K562 (cell line): ENCODE results near the gene SIRT2. TPM values are rescaled to one million over a fixed set of nuclear protein-coding genes. Genes with fewer than 3 reads are reported as not detected.
A peak's percentile ranks its signal among the peaks of the same experiment; 100 is the strongest.

Experiments
- ARID1B ChIP-seq: fragments of 450-650 bp; IDR thresholded peaks from 2 replicates; pipeline ENCODE4 v1.6.1; 2016; ENCODE audit warnings: antibody characterized with exemption, mild to moderate bottlenecking, inconsistent platforms
- ATF4 ChIP-seq: fragments of 450-650 bp; formaldehyde crosslinking; IDR thresholded peaks from 2 replicates; pipeline ENCODE4 v1.4.0; 2022; ENCODE audit warnings: mild to moderate bottlenecking, moderate library complexity
- CBX8 ChIP-seq: fragments of 200-600 bp; sonication (generic); IDR thresholded peaks from 2 replicates; pipeline ENCODE4 v1.6.1; 2012; ENCODE audit warnings: borderline replicate concordance, mixed run types, low read depth, mild to moderate bottlenecking, moderate library complexity, mixed read lengths, low read length, control low read depth, inconsistent platforms; ENCODE audit not compliant: poor library complexity, severe bottlenecking; ENCODE audit errors: extremely low read depth
- CHD2 ChIP-seq: IDR thresholded peaks from 2 replicates; pipeline ENCODE4 v1.6.1; 2011; ENCODE audit warnings: low read depth, low read length
- E2F5 ChIP-seq: sonication (generic); formaldehyde crosslinking; IDR thresholded peaks from 2 replicates; pipeline ENCODE4 v1.8.0; 2022; ENCODE audit warnings: mild to moderate bottlenecking, missing genetic modification reagents
- FOSL1 ChIP-seq: fragments of 200-800 bp; sonication (Bioruptor generic); conservative IDR thresholded peaks from 2 replicates; pipeline ENCODE4 v1.6.1; 2016; ENCODE audit warnings: missing genetic modification characterization, missing compliant biosample characterization
- FUS ChIP-seq: fragments of 200-400 bp; formaldehyde crosslinking; optimal IDR thresholded peaks from 2 replicates; pipeline ENCODE3; 2017; ENCODE audit warnings: low read depth, low read length
- HDAC1 ChIP-seq, 2 experiments: fragments of 450-650 bp; IDR thresholded peaks; 2 replicates each; pipeline ENCODE4 v1.6.1; 2016 to 2017; ENCODE audit warnings: inconsistent platforms in 1 of 2, mild to moderate bottlenecking in 1 of 2, moderate library complexity in 1 of 2
- HDAC2 ChIP-seq: fragments of 450-650 bp; IDR thresholded peaks from 2 replicates; pipeline ENCODE4 v1.6.1; 2016; ENCODE audit warnings: mild to moderate bottlenecking
- ID3 ChIP-seq, 2 experiments: fragments of 250-450 bp in 1 of 2; fragments of 450-650 bp in 1 of 2; sonication (Bioruptor Pico) in 1 of 2; IDR thresholded peaks; 2 replicates each; pipeline versions ENCODE4 v1.6.1 to v1.8.0; 2016 to 2021; ENCODE audit warnings: mild to moderate bottlenecking in 2 of 2, moderate library complexity in 2 of 2, missing compliant biosample characterization in 1 of 2, missing genetic modification characterization in 1 of 2
- KDM4B ChIP-seq, 2 experiments: fragments of 450-650 bp in 1 of 2; sonication (generic) in 1 of 2; IDR thresholded peaks; 2 replicates each; pipeline ENCODE4 v1.6.1; 2016 to 2017; ENCODE audit warnings: borderline replicate concordance in 2 of 2, antibody characterized with exemption in 1 of 2, low read depth in 1 of 2, mild to moderate bottlenecking in 1 of 2
- POLR2B ChIP-seq: fragments of 450-650 bp; IDR thresholded peaks from 2 replicates; pipeline ENCODE4 v1.6.1; 2018; ENCODE audit warnings: low read depth; ENCODE audit not compliant: partially characterized antibody
- PTRF ChIP-seq: fragments of 450-650 bp; IDR thresholded peaks from 2 replicates; pipeline ENCODE4 v1.6.1; 2016; ENCODE audit warnings: mild to moderate bottlenecking, missing genetic modification characterization, missing compliant biosample characterization
- RAD21 ChIP-seq, 2 experiments: fragments of 250-450 bp in 1 of 2; fragments of 450-650 bp in 1 of 2; sonication (Bioruptor Pico) in 1 of 2; formaldehyde crosslinking in 1 of 2; IDR thresholded peaks in 1 of 2; conservative IDR thresholded peaks in 1 of 2; 2 replicates each; pipeline versions ENCODE4 v1.4.0 to v1.8.0; 2020 to 2022; ENCODE audit warnings: mild to moderate bottlenecking in 2 of 2, moderate library complexity in 1 of 2
- RB1 ChIP-seq: fragments of 450-650 bp; IDR thresholded peaks from 2 replicates; pipeline ENCODE4 v1.6.1; 2017; ENCODE audit warnings: low read depth, mild to moderate bottlenecking
- RNF219 ChIP-seq: fragments of 250-450 bp; sonication (Bioruptor Pico); IDR thresholded peaks from 2 replicates; pipeline ENCODE4 v1.5.0; 2022; ENCODE audit warnings: mild to moderate bottlenecking
- TBL1XR1 ChIP-seq, 2 experiments: IDR thresholded peaks; 2 replicates each; pipeline ENCODE4 v1.6.1; 2012; ENCODE audit warnings: improper control_type of control experiment in 2 of 2, low read length in 2 of 2, mild to moderate bottlenecking in 1 of 2
- TFAP4 ChIP-seq: sonication (generic); formaldehyde crosslinking; IDR thresholded peaks from 2 replicates; pipeline ENCODE4 v1.8.0; 2022; ENCODE audit warnings: missing genetic modification reagents, mild to moderate bottlenecking, moderate library complexity, borderline replicate concordance
- ZFP1 ChIP-seq: fragments of 450-650 bp; formaldehyde crosslinking; IDR thresholded peaks from 2 replicates; pipeline ENCODE4 v1.4.0; 2020; ENCODE audit warnings: mild to moderate bottlenecking, mixed read lengths
- ZKSCAN3 ChIP-seq: fragments of 250-450 bp; sonication (Bioruptor Pico); IDR thresholded peaks from 2 replicates; pipeline ENCODE4 v1.4.0; 2020
- ZNF175 ChIP-seq: fragments of 200-800 bp; sonication (Bioruptor generic); IDR thresholded peaks from 2 replicates; pipeline ENCODE4 v1.6.1; 2016; ENCODE audit warnings: low read depth, mild to moderate bottlenecking, missing genetic modification characterization, missing compliant biosample characterization
- polyA plus RNA-seq, 8 experiments: library from polyadenylated mRNA; depleted of rRNA in 4 of 8; stranded (reverse) in 5 of 8; unstranded in 3 of 8; fragments of >200 nt; fragmentation: Nextera tagmentation in 2 of 8; fragmentation: Illumina TruSeq in 1 of 8; extraction: Ambion mirVana in 2 of 8; extraction: Trizol in 1 of 8; gene quantifications; 2 replicates each; pipeline versions ENCODE4 v1.2.1 to v1.2.3, GENCODE V29; 2011 to 2014; ENCODE audit warnings: inconsistent platforms in 1 of 8, missing spikeins in 1 of 8
- total RNA-seq, 7 experiments: library from RNA; depleted of rRNA in 6 of 7; stranded (reverse); fragments of >200 nt in 6 of 7; fragmentation: Illumina TruSeq in 2 of 7; extraction: Trizol in 2 of 7; gene quantifications; 2 replicates each; pipeline versions ENCODE4 v1.2.1 to v1.2.3, GENCODE V29; 2011 to 2021; ENCODE audit warnings: low replicate concordance in 1 of 7

The SIRT2 gene
- total and polyA plus RNA-seq, 9 of the 15 experiments (the other 6 are each of a cell fraction or from before 2014, with no cell fraction given), result 2.3 to 35.2 (median 22.9) TPM

- TF ChIP-seq RNF219 (CRISPR knock-in tag) (no peak), FOSL1 (tag) (no peak), POLR2B (peak; percentile 60), TBL1XR1 (IDR thresholded peaks at IDR 0.05; ENCODE audit: low read length in 2 of 2) (peak; percentile 32 to 40; a peak in 2 of 4 replicates), ZNF175 (CRISPR knock-in tag) (peak; percentile 36; the same call in 1 of the 2 replicates), ATF4 (CRISPR knock-in tag) (peak; percentile 34; the same call in 1 of the 2 replicates), ARID1B (peak; percentile 39), ID3 (CRISPR knock-in tag; IDR thresholded peaks at IDR 0.05) (no peak), ID3 (tag; IDR thresholded peaks at IDR 0.05) (peak; percentile 60; the same call in 1 of the 2 replicates), ZKSCAN3 (CRISPR knock-in tag) (no peak), ZFP1 (CRISPR knock-in tag) (peak; percentile 46; the same call in 1 of the 2 replicates), KDM4B (IDR thresholded peaks at IDR 0.05; ENCODE audit: borderline replicate concordance in 2 of 2, low read depth in 1 of 2) (no peak), PTRF (tag) (no peak), HDAC1 (IDR thresholded peaks at IDR 0.05) (peak in 1 of 2 experiments; percentile 77; a peak in 1 of 4 replicates), HDAC2 (peak; percentile 55; the same call in 1 of the 2 replicates), RAD21 (CRISPR knock-in tag; conservative IDR thresholded peaks at IDR 0.05 in 1 of 2, IDR thresholded peaks at IDR 0.05 in 1 of 2) (0 out of 4 replicates have a peak, but pooled peaks have one; percentile 11 to 18), CHD2 (peak; percentile 59; the same call in 1 of the 2 replicates), RB1 (no peak), E2F5 (CRISPR knock-in tag) (0 out of 2 replicates have a peak, but pooled peaks have one; percentile 27), FUS (peak; percentile 46), CBX8 (no peak), TFAP4 (CRISPR knock-in tag) (peak; percentile 72)
These were observed 50.1 kb downstream of the SIRT2 start (continued) for GRCh38 chr19:38849147-38849859.
